Left forelimb (tissue), 1 donor: ENCODE measurements around the gene RBMY1D.
"Not testable (repeated sequence)": the region's sequence is repeated elsewhere in the genome, so short reads cannot be mapped to it uniquely, and the experiment has no call there.

Experiments
- DNase-seq: peaks from one replicate; pipeline ENCODE4 v3.0.0-alpha.2; 2018; ENCODE audit warnings: low spot score

Gene RBMY1D

DNA sequence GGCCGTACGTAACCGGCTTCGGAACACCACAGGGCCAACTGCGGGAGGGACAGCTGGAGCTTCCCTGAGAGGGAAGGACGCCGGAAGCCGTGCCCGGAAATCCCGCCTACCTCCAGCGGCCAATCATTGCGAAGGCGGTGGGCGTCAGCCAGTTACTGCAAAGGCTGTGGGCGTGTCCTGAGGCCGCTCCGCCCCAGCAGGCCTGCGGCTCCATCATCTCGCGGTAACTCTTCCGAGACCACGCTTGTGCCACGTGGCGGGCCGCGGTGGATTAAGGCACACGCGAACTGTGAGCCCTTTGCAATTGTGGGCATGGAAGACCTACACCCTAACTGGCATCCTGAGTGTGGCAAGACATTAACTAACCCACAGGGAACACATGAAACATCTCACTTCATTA lies at the start of gene RBMY1D:
Gene RBMY1D (minus strand): TSS at position 101 of the 400 bp plus-strand sequence. CDS start 2,013 bp downstream, outside the sequence.
- not testable (repeated sequence) for DNase-seq

DNA sequence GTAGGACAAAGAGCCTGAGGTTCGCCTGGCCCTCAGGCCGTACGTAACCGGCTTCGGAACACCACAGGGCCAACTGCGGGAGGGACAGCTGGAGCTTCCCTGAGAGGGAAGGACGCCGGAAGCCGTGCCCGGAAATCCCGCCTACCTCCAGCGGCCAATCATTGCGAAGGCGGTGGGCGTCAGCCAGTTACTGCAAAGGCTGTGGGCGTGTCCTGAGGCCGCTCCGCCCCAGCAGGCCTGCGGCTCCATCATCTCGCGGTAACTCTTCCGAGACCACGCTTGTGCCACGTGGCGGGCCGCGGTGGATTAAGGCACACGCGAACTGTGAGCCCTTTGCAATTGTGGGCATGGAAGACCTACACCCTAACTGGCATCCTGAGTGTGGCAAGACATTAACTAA lies 23.6 kb upstream of the RBMY1D start, which contains the start of gene RBMY1E:
Gene RBMY1E (minus strand): TSS at position 101 of the 400 bp plus-strand sequence. CDS start 1,978 bp downstream, outside the sequence.
- not testable (repeated sequence) for DNase-seq

DNA sequence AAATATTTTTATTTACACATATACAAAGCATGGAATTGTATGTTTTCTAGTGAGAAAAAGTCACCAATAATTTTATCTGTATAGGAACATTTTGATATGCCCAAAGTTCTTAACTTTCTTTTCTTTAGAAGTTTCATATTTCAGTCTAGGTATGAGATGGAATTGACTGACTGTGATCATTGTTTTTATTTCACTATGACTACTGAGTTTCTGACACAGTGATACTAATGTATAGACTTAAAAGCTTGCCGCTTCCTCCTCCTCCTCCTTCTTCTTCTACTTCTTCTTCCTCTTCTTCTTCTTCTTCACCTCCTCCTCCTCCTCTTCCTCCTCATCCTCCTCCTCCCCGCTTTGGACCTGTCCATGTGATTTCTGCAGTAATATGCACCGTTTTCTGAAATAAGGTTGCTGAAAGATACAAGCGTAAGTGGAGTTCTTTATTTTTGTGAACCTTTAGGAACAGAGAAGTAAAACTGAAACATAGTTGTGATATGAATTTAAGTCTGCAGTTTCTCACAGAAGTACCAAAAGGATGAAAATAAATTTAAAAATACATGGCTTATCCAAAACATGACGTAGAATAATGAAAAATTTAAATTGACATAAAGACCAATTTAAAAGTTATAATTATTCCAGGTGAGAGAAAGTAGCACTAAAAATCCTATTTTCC lies 24.8 kb downstream of the RBMY1D start:
- not testable (repeated sequence) for DNase-seq

DNA sequence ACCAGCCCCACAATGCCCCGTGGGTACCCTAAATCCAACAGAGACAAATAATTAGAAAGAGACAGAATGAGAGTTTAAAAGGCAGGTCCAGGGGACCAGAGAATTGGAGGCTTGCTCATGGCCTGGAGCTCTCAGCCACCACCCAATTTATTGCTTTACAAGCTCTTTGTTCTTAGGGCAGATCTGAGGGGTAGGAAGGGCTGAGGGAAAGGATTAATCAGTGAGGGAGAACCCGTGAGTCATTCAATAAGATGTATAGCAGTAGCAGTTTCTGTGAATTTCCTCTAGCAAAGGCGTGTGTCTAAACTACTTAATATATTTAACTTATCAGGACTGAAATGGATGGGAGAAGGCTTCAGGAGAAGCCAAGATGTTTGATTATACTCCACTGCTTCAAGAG lies 48.8 kb downstream of the RBMY1D start:
- no peak for DNase-seq

DNA sequence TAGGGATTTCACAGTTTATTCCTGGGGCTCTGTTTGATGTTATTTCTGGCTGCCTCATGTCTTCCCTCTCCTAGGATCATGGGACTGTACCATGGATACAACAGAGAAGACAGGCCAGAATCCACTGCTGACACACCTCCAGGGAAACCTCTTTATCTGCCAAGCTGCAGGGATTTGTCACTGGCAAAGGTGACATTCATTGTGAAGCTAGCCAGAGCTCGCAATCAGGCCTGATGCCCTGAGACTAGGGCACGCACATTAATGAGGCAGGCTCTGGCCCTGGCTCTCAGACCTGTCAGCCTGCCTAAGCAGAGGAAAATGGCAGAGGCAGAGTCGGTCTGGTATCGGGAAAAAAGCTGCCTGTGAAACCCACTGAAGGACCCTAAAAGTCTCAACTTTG lies 52.2 kb downstream of the RBMY1D start:
- DNase-seq = no peak

DNA sequence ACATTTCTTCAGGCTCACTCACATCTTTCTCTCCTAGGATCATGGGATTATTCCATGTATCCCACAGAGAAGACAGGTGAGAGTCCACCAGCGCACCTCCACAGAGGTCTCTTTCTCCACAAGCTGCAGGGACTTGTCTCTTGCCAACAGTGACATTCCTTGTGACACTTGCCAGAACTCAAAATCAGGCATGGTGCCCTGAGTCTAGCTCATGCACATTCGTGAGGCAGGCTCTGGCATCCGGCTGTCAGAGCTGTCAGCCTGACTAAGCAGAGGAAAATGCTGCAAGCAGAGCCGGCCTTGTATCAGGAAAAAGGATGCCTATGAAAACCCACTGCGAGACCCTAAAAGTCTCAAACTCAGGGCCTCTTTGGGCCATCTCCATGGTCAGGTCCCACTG lies 54.8 kb downstream of the RBMY1D start:
- DNase-seq = no peak

DNA sequence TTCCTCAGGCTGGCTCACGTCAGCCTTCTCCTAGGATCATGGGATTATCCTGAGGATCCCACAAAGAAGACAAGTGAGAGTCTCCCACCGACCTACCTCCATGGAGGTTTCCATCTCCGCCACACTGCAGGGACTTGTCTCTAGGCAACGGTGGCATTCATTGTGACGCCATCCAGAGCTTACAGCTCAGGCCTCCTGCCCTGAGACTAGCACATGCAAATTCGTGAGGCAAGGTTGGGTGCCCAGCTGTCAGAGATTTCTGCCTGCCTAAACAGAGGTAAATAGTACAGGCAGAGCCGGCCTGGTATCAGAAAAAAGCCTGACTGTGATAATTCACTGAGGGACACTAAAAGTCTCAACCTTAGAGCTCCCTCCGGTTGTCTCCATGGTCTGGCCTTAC lies 58.0 kb downstream of the RBMY1D start:
- no peak for DNase-seq

DNA sequence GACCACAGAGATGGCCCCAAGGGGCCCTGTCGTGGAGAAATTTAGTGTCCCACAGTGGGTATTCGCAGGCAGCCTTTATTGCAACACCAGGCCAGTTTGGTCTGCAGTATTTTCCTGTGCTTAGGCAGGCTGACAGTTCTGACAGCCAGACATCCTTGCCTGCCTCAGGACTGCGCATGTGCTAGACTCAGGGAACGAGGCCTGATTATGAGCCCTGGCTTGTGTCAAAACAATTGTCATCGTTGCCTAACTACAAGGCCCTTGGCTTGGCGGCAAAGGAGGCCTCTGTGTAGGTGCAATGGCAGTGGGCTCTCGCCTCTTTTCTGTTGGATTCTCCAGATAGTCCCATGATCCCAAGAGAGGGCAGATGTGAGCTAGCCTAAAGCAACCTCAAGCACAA lies 59.3 kb downstream of the RBMY1D start:
- no peak for DNase-seq
